Psoas muscle (tissue), 8 donors: ENCODE data around the gene RAI1. TPM values are rescaled to one million over a fixed set of nuclear protein-coding genes. Genes with fewer than 3 reads are reported as not detected.

ENCODE experiments used
- ATAC-seq, 4 donors: fragments of 200-7000 bp; cut with Tn5 transposase; one replicate each; pipeline ENCODE4 v1.9.1; 2020; ENCODE audit warnings: moderate library complexity in 3 of 4, mild to moderate bottlenecking in 2 of 4
- DNase-seq, 2 donors: peaks; one replicate each; pipeline ENCODE4 v3.0.0-alpha.2; 2020
- H3K27ac ChIP-seq: fragments of 200-600 bp; one replicate; pipeline ENCODE4 v1.8.0; 2022
- H3K27me3 ChIP-seq, 3 donors: fragments of 200-600 bp in 1 of 3; one replicate each; pipeline versions ENCODE4 v1.6.1 to v1.8.0; 2013 to 2022; ENCODE audit warnings: low read length in 2 of 3, mild to moderate bottlenecking in 2 of 3, moderate library complexity in 1 of 3; ENCODE audit not compliant: insufficient read depth in 3 of 3
- H3K36me3 ChIP-seq, 2 donors: fragments of 200-600 bp in 1 of 2; one replicate each; pipeline versions ENCODE4 v1.6.1 to v1.8.0; 2013 to 2022; ENCODE audit warnings: low read depth in 1 of 2, mild to moderate bottlenecking in 1 of 2, moderate library complexity in 1 of 2; ENCODE audit not compliant: insufficient read depth in 1 of 2
- H3K4me1 ChIP-seq: fragments of 200-600 bp; one replicate; pipeline ENCODE4 v1.8.0; 2022
- H3K4me3 ChIP-seq: fragments of 200-600 bp; one replicate; pipeline ENCODE4 v1.8.0; 2022; ENCODE audit warnings: mild to moderate bottlenecking
- H3K9me3 ChIP-seq: fragments of 200-600 bp; one replicate; pipeline ENCODE4 v1.8.0; 2022
- WGBS, 3 donors: extraction: QIAGEN DNeasy Blood & Tissue Kit; methylation state at CpG; one replicate each; pipeline versions ENCODE4 v1.1.6 to v1.1.7; 2013; 5-methylcytosine and 5-hydroxymethylcytosine counted together
- intact Hi-C, 2 donors: fragments of 100-400 bp; cut with DNase I; formaldehyde crosslinking; loops; one replicate each; pipeline versions ENCODE4 v1.11.0 to v1.14.2; 2022
- polyA plus RNA-seq, 3 donors: library from polyadenylated mRNA; stranded (reverse); fragments of 200-250 nt; gene quantifications; one replicate each; pipeline ENCODE4 v1.2.3, GENCODE V29; 2013
- total RNA-seq, 4 donors: library from RNA; stranded (reverse); fragmentation: NEBNext Ultra II Directional in 2 of 4; extraction: Animal tissue kit (Norgen Biotek cat#: 25700) in 2 of 4; gene quantifications; one replicate each; pipeline versions ENCODE4 v1.2.1 to v1.2.4, GENCODE V29; 2021 to 2023
- TF ChIP-seq, protein P1 (sequence below): fragments of 200-600 bp; IDR thresholded peaks from one replicate; pipeline ENCODE4 v1.8.0; 2022; ENCODE audit warnings: antibody characterized with exemption
- donor health status: healthy with polysubstance abuse.
- donor health status: DM: no; HTN: no; CAD: no; lungs with moderate emphysema.
- donor health status: Bipolar disorder and iron deficiency.
- donor health status: healthy.
- donor health status: DM: yes; HTN: yes; CAD: no.
- donor health status: DM: no; HTN: no; CAD: no.
- donor health status: DM: no; HTN: no; CAD: no.
- donor health status: DM: yes; HTN: yes; CAD: no.

Gene RAI1
- total and polyA plus RNA-seq, 7 donors = 4.0 to 9.0 (median 7.1) TPM

DNA sequence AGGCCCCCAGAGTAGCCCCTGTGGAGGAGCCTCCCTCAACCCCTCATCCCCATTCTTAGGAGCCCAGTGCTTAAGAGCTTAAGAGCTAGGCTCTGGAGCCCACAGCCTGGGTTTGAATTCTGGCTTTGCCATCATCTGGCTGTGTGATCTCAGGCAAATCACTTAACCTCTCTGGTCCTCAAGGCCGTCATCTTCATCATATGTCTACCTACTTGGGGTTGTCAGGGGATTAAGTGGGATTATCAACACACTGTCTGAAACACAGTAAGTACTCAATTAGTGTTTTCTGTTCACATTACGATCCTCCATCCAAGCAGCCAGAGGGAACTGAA lies 150.7 kb downstream of the RAI1 start:
- no peak for ATAC-seq

DNA sequence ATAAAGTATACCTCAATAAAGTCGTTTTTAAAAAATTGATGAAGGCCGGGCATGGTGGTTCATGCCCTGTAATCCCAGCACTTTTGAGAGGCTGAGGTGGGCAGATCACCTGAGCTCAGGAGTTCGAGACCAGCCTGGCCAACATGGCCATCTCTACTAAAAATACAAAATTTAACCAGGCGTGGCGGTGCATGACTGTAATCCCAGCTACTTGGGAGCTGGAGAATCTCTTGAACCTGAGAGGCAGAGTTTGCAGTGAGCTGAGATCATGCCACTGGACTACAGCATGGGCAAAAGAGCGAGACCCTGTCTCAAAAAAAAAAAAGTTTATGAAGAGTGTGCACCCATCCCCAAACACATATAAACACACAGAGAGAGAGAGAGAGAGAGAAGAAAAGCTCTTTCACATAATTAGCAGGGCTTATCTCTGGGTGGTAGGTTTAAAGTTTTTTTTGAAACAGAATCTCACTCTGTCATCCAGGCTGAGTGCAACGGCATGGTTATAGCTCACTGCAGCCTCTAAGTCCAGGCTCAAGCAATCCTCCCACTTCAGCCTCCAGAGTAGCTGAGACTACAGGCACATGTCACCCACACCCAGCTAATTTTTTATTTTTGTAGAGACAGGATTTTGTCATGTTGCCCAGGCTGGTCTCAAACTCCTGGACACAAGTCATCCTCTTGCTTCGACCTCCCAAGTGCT lies 152.6 kb downstream of the RAI1 start:
- no peak for ATAC-seq
- WGBS, 3 donors = 73 to 85% (median 75%) methylated on average over 8 of the region's 8 CpGs
- no peaks in the 10 kb centered on the region for H3K9me3 ChIP-seq
- peak overlapping the region; percentile 100 for H3K27ac ChIP-seq
- peak overlapping the region; percentile 88 for H3K4me3 ChIP-seq
- no peaks in the 10 kb centered on the region for H3K36me3 ChIP-seq
- no peak for DNase-seq
- TF ChIP-seq, protein P1, sequence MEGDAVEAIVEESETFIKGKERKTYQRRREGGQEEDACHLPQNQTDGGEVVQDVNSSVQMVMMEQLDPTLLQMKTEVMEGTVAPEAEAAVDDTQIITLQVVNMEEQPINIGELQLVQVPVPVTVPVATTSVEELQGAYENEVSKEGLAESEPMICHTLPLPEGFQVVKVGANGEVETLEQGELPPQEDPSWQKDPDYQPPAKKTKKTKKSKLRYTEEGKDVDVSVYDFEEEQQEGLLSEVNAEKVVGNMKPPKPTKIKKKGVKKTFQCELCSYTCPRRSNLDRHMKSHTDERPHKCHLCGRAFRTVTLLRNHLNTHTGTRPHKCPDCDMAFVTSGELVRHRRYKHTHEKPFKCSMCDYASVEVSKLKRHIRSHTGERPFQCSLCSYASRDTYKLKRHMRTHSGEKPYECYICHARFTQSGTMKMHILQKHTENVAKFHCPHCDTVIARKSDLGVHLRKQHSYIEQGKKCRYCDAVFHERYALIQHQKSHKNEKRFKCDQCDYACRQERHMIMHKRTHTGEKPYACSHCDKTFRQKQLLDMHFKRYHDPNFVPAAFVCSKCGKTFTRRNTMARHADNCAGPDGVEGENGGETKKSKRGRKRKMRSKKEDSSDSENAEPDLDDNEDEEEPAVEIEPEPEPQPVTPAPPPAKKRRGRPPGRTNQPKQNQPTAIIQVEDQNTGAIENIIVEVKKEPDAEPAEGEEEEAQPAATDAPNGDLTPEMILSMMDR = no peak
- intact Hi-C loops = no loop called here
- H3K4me1 ChIP-seq = peaks cover 55% of the 10 kb centered on the region
- H3K27me3 ChIP-seq = no peaks in the 10 kb centered on the region

More for the DNA sequence above, 150.7 kb downstream of the RAI1 start:
- Histone ChIP-seq H3K4me3 (no peak overlapping the region), H3K27ac (peak overlapping the region; percentile 74), H3K36me3 (no peaks in the 10 kb centered on the region), H3K9me3 (no peaks in the 10 kb centered on the region), H3K27me3 (no peaks in the 10 kb centered on the region), H3K4me1 (peaks cover 39% of the 10 kb centered on the region)
- TF ChIP-seq, protein P1 = no peak
- DNase-seq = no peak
- intact Hi-C loops = no loop called here
- WGBS, 3 donors = 89 to 94% (median 90%) methylated on average over 2 of the region's 2 CpGs

DNA sequence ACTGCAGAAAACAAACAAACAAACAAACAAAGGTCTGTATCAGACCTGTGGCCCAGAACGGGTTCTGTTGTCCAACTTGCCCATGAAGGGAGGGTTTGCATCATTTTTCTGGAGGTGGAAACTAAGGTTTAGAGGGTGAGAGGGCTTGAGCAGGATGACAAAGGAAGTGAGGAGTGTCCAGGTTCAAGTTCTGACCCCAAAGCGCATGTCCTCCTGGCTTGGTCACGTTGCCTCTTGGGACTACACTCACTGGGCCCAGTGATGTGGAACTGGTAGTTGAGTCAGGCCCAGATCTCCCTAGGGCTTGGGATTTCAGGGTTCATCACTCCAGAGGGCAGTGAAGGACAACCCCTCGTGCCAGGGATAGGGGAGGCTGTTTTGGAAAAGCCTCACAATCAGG lies 153.7 kb downstream of the RAI1 start:
- no peaks in the 10 kb centered on the region for H3K27me3 ChIP-seq
- H3K36me3 ChIP-seq = no peaks in the 10 kb centered on the region
- H3K4me1 ChIP-seq = peaks cover 57% of the 10 kb centered on the region
- TF ChIP-seq, protein P1 = no peak
- H3K4me3 ChIP-seq = peak overlapping the region; percentile 88
- H3K27ac ChIP-seq = peak overlapping the region; percentile 100
- DNase-seq (no peak), ATAC-seq (no peak)
- intact Hi-C loops = no loop called here
- WGBS, 3 donors = 60 to 78% (median 74%) methylated on average over 4 of the region's 4 CpGs
- H3K9me3 ChIP-seq = no peaks in the 10 kb centered on the region

DNA sequence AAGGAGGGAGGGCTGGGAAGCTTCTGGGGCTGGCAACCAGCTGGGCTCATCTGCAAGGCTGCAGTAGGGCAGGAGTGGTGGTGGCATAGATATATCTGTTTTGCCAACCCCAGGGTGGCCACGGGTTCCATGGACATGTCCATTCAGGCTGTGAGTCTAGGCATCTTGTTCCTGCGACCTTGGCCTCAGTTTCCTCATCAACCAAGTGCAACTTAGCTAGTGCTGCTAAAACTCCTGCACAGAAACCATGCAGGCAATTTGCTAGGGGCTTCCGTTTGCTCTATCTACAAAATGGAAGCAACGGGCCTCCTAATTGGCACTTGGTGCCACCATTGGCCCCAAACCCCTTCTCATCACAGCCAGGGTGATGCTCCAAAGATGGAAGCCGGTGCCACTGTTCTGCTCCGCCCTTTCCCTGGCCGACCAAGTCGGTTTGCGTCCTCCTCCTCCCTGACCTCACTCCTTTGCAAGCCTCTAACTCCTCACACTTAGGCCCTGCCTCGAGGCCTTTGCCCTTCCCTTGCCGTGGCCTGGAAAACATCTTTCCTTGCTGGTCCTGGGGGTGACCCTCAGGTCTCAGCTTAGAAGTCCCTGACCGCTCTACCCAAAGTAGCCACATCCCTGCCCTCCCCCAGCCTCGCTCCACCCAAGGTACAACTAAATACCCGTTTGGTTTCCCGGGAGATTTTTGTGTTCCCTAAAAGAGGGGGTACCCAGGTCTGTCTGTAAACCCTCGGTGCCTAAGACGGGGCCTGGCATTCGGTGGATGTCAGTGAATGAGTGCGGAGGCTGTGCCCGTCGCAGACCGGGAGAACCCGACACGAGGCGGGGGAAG lies 154.4 kb downstream of the RAI1 start:
- intact Hi-C loops = loop anchor here in 1 of 2 donors (2.0 kb wide), 1 partner anchor 13 kb away; no protein-coding TSS in a partner anchor
- Histone ChIP-seq H3K36me3 (no peaks in the 10 kb centered on the region), H3K9me3 (no peaks in the 10 kb centered on the region), H3K4me1 (peaks cover 55% of the 10 kb centered on the region), H3K27ac (peak overlapping the region; percentile 100), H3K4me3 (peak overlapping the region; percentile 88), H3K27me3 (no peaks in the 10 kb centered on the region)
- peak in 3 of 4 donors; percentile 0 to 1 (median 0) for ATAC-seq
- DNase-seq = no peak
- WGBS, 3 donors = 18 to 27% (median 21%) methylated on average over 25 of the region's 25 CpGs
- TF ChIP-seq, protein P1 = no peak
